Measurements from ENCODE around the gene ATXN2L. TPM values are rescaled to one million over a fixed set of nuclear protein-coding genes. Genes with fewer than 3 reads are reported as not detected.
"Not testable (repeated sequence)": the region's sequence is repeated elsewhere in the genome, so short reads cannot be mapped to it uniquely, and the experiment has no call there.

The ATXN2L gene
- 10 to 100 TPM; 59.2 to 99.8 (median 77.9) TPM for polyA plus RNA-seq (ENCODE audit: insufficient read length in 10 of 10)
- long read RNA-seq, donor 1, full-length matches to known transcripts: 3 of 3 reads
- long read RNA-seq, donor 1, partial matches to known transcripts: 0 of 3 reads
- long read RNA-seq, donor 1, other reads (novel, unspliced or antisense): 0 of 3 reads
- long read RNA-seq, donor 2: 0 reads
- long read RNA-seq, donor 3: 0 reads
- long read RNA-seq, donor 4, partial matches to known transcripts: 0 of 1 reads
- long read RNA-seq, donor 4, other reads (novel, unspliced or antisense): 0 of 1 reads
- long read RNA-seq, donor 5, partial matches to known transcripts: 7 of 13 reads
- long read RNA-seq, donor 5, other reads (novel, unspliced or antisense): 0 of 13 reads
- long read RNA-seq, donor 6, partial matches to known transcripts: 0 of 2 reads
- long read RNA-seq, donor 6, other reads (novel, unspliced or antisense): 0 of 2 reads
- long read RNA-seq, donor 7, partial matches to known transcripts: 0 of 2 reads
- long read RNA-seq, donor 7, other reads (novel, unspliced or antisense): 0 of 2 reads
- long read RNA-seq, donor 8, partial matches to known transcripts: 0 of 2 reads
- long read RNA-seq, donor 8, other reads (novel, unspliced or antisense): 0 of 2 reads
- long read RNA-seq, donor 9: 0 reads

- DNase-seq: peak; percentile 97 to 99 (median 97)
Measured at GRCh38 chr16:28822520-28823290, at the start of gene ATXN2L. Gene ATXN2L, plus strand, starts transcription at chr16:28822999. Its CDS starts 261 bp downstream, at chr16:28823260.

GRCh38 chr16:28781697-28782096 is 41.1 kb upstream of the ATXN2L start:
- DNase-seq: not testable (repeated sequence)

GRCh38 chr16:28782357-28782756 is 40.4 kb upstream of the ATXN2L start:
- not testable (repeated sequence) for DNase-seq

- peak; percentile 59 to 88 (median 80) for DNase-seq
Measured at GRCh38 chr16:28802235-28803019, 20.4 kb upstream of the ATXN2L start.

- not testable (repeated sequence) for DNase-seq
Measured at GRCh38 chr16:28807445-28808120, 15.2 kb upstream of the ATXN2L start.

GRCh38 chr16:28820016-28820415 is 2.8 kb upstream of the ATXN2L start:
- no peak for DNase-seq

GRCh38 chr16:28820546-28820945 is 2.3 kb upstream of the ATXN2L start:
- DNase-seq: not testable (repeated sequence)

- no peak for DNase-seq
Measured at GRCh38 chr16:28821874-28822519, 802 bp upstream of the ATXN2L start.

GRCh38 chr16:28823291-28823872 is 583 bp downstream of the ATXN2L start:
- DNase-seq: no peak

- peak; percentile 98 to 99 (median 98) for DNase-seq
Measured at GRCh38 chr16:28823873-28824716, 1.3 kb downstream of the ATXN2L start.

- no peak for DNase-seq
Measured at GRCh38 chr16:28824717-28824973, 1.8 kb downstream of the ATXN2L start.

GRCh38 chr16:28826141-28826540 is 3.3 kb downstream of the ATXN2L start:
- no peak for DNase-seq

GRCh38 chr16:28829747-28830146 is 6.9 kb downstream of the ATXN2L start:
- no peak for DNase-seq

- no peak for DNase-seq
Measured at GRCh38 chr16:28830531-28830930, 7.7 kb downstream of the ATXN2L start.

GRCh38 chr16:28834349-28834748 is 11.6 kb downstream of the ATXN2L start:
- DNase-seq: no peak

- no peak for DNase-seq
Measured at GRCh38 chr16:28834873-28835863, 12.4 kb downstream of the ATXN2L start.

- no peak for DNase-seq
Measured at GRCh38 chr16:28835864-28836760, 13.3 kb downstream of the ATXN2L start.

Data from muscle of back (tissue), 13 donors.